Measurements from ENCODE around the gene SLC31A1.
"Not testable (repeated sequence)": the region's sequence is repeated elsewhere in the genome, so short reads cannot be mapped to it uniquely, and the experiment has no call there.

SLC31A1 gene

DNA sequence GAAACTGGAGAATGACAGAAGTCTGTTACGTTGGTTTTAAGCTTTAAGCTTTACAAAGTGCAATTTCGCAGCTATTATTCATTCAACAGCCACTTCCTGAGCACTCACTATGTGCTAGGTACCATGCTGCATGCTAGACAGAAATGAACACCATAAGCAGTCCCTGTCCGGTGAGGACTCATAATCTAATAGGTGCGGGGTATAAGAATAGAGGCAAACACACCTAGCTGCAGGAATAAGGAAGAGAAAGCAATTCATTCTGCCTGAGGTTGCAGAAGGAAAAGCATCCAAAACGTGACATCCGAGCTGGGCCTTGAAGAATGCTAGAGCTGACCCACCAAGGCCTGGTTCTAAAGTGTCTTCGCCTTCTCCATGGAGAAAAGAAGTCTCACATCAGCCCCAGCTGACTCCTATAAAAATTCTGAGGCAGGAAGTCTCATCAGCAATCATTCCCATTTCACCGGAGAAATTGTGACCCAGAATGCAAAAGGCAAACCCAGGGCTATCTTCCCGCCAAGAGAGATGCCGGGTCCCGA lies 809 bp upstream of the SLC31A1 start:
- peak; percentile 27 for DNase-seq (ENCODE audit: low read depth)

DNA sequence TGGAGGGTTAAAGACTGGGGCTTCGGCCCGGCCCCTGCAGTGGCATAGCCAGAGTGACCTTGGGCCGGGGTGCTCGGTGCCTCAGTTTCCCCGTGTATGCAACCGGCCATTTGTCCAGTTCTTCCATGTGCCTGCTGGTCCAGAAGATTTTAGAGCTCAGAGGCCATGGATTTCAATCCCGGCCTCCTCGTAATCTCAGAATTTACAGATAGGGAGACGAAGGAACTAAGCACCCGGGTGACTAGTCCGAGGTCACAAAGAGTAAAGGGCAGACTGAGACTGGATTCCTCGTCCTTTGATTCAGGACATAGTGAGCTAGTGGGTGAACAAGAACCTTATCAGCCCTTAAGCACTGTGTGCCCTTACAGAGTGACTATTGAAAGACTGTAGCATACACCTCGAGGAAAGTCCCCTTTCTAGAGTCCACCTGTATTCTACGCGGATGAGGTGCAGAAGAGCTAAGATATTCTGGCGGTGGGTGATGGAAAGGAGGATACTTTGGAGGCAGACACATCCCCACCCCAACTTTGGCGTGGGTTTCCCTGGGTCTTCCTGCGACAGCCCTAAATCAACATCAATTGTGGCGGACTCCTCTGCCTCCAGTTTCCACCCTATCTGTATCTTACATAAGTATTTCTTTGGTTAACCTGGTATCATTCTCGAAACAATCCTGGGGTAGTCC lies 597 bp downstream of the SLC31A1 start:
- DNase-seq (ENCODE audit: low read depth): no peak

DNA sequence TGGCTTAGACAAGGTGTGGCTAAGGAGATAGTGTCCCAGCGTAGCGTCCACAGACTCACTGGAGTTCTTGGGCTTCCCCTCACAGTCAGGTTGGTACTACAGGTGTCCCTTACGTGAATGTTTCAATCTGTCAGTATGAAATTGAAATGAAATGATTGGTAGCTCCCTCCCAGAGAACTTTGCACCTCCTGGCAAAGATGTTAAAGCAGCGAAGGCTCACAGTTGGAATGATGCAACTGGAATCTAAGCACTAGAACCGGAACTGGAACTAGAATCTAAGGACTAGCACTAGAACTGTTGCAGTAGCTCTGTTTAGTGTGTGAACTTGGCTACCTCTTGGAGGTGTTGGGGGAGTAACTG lies 1.1 kb downstream of the SLC31A1 start:
- DNase-seq (ENCODE audit: low read depth): peak; percentile 41

DNA sequence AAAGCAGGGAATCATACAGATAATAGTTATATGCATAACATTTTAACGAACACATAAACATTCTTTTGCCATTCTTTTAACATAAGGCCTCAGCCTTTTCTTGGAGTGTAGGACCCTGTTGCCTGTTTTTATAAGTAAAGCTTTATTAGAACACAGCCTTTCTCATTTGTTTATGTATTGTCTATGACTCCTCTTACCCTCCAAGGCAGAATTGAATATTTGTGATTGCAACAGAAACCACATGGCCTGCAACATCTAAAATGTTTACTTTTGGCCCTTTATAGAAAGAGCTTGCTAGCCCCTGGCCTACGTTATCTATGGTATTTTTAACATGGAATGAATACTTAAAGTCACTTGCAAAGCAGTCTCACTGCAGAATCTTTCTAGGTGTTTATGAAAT lies 2.6 kb downstream of the SLC31A1 start:
- DNase-seq (ENCODE audit: low read depth): peak; percentile 86

DNA sequence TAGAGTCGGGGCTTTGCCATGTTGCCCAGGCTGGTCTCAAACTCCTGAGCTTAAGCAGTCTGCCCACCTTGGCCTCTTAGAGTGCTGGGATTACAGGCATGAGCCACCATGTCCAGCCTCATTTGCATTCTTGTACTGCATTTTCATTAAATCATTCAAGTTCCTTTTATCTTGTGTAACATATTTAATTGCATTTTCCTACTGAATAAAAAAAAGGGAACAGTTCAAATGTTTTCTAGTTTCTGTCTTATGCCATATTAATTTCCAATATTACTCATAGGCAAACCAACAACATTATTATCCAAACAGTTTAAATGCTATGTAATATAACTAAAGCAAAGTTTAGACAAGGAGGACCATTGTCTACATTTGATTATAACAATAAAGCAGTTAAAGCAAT lies 6.1 kb downstream of the SLC31A1 start:
- DNase-seq (ENCODE audit: low read depth): no peak

DNA sequence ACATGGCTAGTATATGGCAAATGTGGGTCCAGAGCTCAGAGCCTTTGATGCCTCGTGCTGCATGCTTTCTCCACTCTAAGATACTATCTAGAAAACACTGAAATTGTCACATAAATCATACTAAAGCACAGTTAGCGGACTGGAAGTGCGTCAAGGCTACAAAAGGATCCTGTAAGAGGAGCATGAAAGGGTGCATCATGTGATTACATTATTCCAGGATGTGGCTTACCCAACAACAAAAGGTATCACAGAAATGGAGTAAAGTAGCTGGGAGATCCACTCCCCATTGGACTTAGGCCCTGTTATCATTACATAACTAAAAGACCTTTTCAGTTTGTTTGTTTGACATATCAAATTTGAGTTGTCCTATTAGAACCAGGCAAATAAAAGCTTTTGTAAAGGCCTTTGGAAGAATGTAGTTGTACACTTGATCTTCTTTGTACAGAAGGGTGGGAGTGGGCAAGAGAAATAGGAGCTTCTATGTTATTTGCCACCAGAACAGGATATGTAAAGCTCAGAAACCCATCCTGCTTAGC lies 6.9 kb downstream of the SLC31A1 start:
- DNase-seq (ENCODE audit: low read depth): no peak

DNA sequence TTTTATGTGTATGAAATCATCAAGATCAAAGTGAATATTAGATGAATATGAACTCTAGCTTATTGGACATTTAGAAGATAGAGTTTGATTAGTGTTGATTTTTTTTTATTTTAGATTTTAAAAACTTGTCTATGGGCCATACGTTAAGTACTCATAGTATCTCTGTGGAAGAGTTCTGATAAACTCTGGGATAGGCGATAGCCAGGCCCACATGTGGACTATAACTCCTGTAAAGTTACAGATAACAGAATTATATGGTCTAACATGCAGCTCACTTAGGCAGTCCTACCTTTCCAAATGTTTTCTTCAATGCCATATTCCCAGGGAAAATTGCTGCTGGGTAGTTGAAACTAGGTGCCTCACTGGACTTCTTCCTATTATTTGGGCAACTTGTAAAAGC lies 10.4 kb downstream of the SLC31A1 start:
- no peak for DNase-seq (ENCODE audit: low read depth)

DNA sequence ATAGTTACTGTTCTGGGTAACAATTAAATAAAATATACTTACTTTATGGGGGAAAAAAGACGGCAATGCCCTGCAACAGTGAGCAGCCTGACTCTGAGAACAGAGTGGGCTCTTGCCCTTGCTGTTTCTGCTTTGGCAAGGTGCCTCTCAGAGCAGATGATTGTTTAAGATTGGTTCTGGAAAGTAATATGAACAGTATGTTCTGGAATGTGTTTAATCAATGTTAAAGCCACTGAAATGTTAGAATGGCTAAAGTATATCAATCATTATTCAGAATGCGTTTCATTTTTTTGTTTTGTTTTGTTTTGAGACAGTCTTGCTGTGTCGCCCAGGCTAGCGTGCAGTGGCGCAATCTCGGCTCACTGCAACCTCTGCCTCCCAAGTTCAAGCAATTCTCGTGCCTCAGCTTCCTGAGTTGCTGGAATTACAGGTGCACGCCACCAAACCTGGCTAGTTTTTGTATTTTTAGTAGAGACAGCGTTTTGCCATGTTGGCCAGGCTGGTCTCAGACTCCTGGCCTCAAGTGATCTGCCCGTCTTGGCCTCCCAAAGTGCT lies 14.4 kb downstream of the SLC31A1 start:
- DNase-seq (ENCODE audit: low read depth): not testable (repeated sequence)

DNA sequence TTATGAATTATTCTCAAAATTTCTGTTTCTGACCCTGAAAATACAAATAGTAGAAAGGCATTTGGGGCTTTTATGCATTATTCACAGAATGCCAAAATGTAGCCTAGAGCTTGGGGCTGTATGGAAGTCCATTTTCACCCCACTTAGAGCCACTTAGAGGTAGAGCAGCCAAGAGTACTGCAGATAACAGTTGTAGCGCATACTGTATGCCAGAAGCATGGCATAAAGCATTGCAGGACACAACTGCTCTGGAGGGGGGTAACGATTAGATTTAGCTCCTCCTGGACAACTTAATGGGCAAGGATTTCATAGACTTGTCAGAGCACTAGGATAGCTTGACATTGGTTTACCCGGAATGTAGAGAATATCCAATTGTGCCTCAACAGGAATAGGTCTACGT lies 15.7 kb downstream of the SLC31A1 start:
- DNase-seq (ENCODE audit: low read depth): no peak

DNA sequence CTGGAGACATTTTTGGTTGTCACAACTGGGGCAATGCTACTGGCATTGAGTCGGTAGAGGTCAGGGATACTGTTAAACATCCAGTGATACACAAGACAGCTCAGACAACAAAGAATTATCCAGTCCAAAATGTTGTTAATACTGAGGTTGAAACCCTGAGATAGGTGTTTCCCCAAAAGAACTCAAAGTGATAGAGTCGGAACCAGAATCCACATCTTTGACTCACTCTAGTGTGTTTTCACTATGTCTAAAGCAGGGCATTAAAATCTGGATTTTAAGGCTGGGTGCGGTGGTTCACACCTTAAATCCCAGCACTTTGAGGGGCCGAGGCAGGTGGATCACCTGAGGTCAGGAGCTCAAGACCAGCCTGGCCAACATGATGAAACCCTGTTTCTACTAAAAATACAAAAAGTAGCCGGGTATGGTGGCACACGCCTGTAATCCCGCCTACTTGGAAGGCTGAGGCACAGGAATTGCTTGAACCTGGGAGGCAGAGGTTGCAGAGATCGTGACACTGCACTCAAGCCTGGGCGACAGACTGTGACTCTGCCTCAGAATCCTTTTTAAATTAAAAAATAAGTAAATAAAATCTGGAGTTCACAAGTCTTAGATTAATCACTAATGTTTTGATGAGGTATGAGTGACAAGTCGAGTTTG lies 17.0 kb downstream of the SLC31A1 start:
- DNase-seq (ENCODE audit: low read depth): no peak

DNA sequence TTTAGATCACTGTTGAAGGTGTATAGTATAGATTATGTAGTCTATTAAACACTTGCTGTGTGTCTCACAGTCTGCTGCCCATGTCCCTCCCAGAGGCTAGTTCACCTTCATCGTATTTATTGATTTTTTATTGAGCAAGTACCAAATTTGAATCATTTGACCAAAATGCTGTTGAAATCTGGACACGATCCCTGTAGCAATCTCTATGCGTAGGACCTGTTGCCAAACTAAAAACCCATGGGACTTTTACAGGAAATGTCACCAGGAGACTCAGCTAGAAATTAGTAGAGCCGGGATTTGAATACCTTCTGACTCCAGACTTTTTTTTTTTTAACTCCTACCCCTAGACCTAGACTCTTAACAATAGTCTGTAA lies 17.5 kb downstream of the SLC31A1 start:
- no peak for DNase-seq (ENCODE audit: low read depth)

DNA sequence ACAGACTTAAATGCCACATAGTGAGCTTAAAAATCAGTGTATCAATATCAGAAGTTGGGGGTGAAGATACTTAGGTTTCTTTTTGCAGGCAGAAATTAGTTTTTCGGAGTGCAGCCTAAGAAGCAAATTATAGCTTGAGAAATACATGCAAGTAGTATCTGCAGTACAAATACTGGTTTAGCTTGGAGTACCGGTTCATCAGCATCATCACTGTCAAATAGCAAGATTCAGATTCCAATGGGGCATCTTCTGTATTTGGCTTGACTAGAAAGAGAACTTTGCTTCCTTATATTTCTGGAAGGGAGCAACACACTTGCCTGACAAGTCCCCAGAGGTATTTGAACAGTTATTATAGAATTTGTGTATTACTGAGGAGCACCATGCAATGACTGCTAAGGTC lies 19.8 kb downstream of the SLC31A1 start:
- no peak for DNase-seq (ENCODE audit: low read depth)

DNA sequence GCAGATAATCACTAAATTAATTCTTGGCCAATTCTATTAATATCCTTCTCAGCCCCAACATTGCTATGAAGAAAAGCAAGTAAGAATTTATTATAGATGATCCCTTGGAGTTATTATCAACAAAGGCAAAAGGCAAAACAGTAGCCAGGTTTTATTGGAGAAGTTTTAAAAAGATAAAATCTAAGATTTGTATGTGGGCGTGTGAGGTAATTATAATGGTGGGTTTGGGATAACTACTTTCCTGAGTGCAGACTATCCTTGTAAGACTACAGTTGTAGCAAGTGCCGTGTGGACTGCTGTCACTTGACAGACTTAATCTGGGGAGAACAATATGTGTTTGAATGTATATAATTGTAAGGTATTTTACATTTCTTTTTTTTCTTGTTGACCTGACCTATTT lies 23.2 kb downstream of the SLC31A1 start:
- DNase-seq (ENCODE audit: low read depth): no peak

DNA sequence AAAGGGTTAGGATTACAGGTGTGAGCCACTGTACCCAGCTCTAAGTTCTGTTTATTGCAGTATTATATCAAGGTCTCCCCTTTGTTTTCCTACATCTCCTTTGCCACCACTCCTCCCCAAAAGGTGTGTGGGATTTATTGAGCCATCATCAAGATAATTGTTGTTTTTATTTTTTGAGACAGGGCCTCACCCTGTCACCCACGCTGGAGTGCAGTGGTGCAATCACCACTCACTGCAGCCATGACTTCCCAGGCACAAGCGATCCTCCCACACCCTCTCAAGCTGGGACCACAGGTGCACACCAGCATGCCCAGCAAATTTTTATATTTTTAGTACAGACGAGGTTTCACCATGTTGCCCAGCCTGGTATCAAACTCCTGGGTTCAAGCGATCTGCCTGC lies 24.6 kb downstream of the SLC31A1 start:
- DNase-seq (ENCODE audit: low read depth): no peak

DNA sequence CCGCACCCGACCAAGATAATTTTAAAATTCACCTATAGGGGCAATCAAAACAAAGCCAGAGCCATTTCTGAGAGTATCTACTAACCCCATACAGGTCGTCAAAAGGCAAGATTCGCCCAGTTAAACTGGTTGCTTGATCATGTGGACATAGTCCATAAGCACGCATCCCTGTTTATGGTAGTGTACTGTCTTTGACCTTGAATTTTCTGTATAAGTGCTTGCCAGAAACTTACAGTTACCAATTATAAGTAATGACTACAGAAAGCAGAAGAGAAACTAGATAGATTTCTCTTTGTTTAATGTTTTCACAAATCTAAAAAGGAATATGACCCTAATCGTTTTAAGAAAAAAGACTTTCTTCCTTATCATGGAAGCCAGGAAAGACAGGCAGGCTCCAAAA lies 25.6 kb downstream of the SLC31A1 start:
- DNase-seq (ENCODE audit: low read depth): no peak

DNA sequence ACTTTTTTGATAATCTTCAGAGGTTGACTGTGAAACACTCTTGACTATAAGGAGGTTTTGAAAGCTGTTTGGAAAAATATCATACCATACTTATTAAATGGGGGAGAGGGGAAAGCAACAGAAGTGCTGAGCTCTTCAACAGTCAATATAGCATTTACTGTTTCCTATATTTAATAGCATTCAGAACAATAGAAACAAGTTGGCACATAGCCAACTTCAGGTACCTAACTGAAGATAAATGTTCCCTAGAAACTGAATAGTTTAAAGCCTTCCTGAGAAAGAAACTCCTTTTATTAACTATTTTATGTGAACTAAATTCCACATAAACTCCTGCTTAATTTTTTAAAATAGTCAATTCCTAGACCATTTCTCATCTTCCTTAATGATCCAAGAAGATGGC lies 26.3 kb downstream of the SLC31A1 start:
- no peak for DNase-seq (ENCODE audit: low read depth)

DNA sequence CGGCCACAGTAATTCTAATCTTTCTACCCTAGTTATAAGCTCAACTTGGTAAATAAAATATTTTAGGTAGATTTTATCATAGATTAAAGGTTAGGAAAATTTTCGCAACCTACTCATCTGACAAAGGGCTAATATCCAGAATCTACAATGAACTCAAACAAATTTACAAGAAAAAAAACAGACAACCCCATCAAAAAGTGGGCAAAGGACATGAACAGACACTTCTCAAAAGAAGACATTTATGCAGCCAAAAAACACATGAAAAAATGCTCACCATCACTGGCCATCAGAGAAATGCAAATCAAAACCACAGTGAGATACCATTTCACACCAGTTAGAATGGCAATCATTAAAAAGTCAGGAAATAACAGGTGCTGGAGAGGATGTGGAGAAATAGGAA lies 28.3 kb downstream of the SLC31A1 start:
- DNase-seq (ENCODE audit: low read depth): not testable (repeated sequence)

DNA sequence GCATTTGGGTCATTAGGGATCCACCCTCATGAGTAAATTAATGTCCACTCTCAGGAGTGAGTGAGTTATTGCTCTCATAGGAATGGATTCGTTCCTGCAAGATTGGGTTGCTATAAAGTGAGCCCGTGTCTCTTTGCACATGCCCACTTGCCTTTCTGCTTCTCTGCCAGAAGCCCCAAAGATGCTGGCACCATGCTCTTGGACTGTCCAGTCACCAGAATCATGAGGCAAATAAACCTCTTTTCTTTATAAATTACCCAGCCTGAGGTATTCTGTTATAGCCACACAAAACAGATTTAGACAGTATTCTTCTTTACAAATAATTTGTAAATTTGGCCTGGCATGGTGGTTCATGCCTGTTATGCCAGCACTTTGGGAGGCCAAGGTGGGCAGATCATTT lies 29.5 kb downstream of the SLC31A1 start:
- no peak for DNase-seq (ENCODE audit: low read depth)

DNA sequence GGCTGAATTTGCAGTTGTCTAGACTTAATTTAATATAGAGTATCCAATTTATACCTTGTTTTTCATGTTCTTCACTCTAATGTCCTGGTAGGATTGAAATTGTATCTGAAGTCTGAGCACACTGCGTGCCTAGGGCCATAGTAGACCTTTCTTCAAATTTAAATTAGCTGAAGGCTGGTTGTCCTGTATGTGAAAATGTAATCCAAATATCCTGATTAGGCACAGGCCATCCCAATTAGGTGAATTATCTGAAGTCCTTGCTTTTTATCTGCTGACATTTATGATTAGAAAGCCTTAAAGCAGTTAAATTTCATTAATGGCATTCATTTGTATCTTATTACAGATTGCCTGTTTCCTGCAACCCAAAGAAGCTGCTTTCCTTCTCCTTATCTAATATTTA lies 33.6 kb downstream of the SLC31A1 start:
- no peak for DNase-seq (ENCODE audit: low read depth)

DNA sequence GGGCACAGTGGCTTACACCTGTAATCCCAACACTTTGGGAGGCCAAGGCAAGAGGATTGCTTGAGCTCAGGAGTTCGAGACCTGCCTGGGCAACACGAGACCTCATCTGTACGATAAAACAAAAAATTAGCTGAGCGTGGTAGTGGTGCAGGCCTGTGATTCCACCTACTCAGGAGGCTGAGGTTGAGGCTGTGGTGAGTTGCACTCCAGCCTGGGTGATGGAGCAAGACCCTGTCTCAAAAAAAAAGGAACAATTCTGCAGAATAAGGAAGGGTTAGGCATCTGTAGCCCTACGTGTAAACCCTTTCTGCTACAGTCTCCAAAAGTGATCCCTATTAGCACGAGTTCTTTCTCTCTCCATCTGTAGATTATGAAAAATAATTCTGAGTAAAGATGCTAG lies 34.1 kb downstream of the SLC31A1 start:
- no peak for DNase-seq (ENCODE audit: low read depth)

DNA sequence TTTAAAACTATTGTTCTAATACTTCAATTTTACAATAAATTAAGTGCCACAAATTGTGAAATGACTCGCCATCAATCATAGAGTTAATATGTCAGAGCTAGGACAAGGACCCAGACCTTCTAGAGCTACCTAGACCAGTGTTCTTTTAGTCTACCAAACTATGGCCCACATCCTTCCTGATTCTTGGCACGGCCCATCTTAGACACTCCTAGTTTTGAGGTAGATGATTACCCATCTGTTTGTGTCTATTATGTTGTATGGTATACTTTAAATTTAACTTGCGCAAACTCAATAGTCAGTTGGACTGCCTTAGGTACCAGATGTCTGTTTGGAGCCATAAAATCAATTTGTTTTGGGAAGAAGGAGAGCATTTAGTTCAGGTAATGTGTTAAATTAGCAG lies 36.5 kb downstream of the SLC31A1 start:
- DNase-seq (ENCODE audit: low read depth): no peak

DNA sequence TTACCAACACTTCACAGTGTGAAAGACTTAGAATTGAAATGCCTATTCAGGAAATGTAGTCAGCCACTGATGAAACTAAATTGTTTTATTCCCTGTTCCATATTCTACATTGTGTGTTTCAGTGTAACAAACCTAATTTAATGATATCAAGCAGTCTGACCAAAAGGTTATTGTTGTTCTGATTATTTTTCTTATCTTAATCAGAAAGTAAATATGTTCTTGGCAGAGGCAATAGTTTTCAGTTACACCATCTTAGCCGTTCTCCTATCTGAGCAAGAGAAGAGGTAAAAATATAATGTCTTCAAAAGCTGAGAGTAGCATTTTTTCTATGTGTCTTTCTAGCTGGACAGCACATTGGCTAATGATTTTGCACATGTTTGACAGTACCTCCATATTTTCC lies 36.9 kb downstream of the SLC31A1 start:
- DNase-seq (ENCODE audit: low read depth): no peak

DNA sequence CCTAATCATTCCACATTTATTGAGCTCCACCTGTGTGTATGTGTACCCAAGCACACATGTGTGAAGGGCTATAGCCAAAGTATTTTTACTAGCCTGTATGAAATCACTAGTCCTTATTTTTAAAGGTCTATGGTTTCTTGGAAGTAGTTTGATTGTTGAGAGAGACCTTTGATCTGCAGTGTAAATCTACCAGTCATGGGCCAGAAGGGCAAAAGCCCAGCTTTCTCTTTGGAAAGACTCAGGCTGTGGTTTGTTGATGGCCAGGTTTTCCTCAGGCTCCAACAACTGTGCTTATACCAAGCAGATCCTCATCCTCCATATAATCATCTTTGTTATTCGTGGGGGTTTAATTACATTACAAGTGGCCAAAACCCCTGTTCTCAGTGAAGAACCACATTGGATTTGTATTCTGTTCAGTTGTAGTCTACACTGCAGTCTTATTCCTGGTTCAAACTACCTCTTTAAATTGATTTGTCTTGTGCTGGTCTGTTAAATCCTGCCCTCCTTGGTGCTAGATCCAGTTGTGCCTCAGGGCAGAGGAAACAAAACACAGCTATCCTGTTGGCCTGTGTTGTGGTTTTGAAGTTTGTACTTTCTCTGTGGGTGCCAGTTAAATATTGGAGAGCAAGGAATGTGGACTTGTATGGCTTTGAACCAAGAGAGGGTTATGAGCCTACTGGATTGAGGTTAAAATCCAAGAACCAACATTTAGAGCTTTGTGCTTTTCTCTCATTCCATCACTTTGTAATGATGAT lies 40.8 kb downstream of the SLC31A1 start:
- DNase-seq (ENCODE audit: low read depth): peak; percentile 30

All from EH (cell line).